ENCODE data around the gene RETREG1. TPM values are rescaled to one million over a fixed set of nuclear protein-coding genes. Genes with fewer than 3 reads are reported as not detected.
"Not testable (repeated sequence)": the region's sequence is repeated elsewhere in the genome, so short reads cannot be mapped to it uniquely, and the experiment has no call there.

RETREG1 gene
- total RNA-seq, 1 experiment from 2014 or later: 3.4 TPM

- Histone ChIP-seq H3K79me2 (ENCODE audit: insufficient read depth, low read length) (no peaks in the 10 kb centered on the region), H3K79me1 (ENCODE audit: insufficient read depth, low read depth, low read length, poor library complexity, severe bottlenecking) (no peaks in the 10 kb centered on the region), H3K4ac (ENCODE audit: low read depth, low read length) (no peak overlapping the region), H4K91ac (ENCODE audit: insufficient read length, low read depth, low read length) (no peak overlapping the region), H3K9ac (ENCODE audit: extremely low read depth, insufficient read length, low read length) (no peak overlapping the region), H3T11ph (ENCODE audit: low read length) (no peak overlapping the region), H3K23ac (ENCODE audit: insufficient read length, low read depth, low read length) (no peak overlapping the region), H4K5ac (ENCODE audit: insufficient read length, low read depth, low read length) (no peak overlapping the region), H3K9me3 (ENCODE audit: control insufficient read depth, low read depth, low read length) (no peaks in the 10 kb centered on the region), H3K27me3 (ENCODE audit: insufficient read depth, low read length) (no peaks in the 10 kb centered on the region), H2AK5ac (ENCODE audit: insufficient read length, low read length) (no peak overlapping the region), H3K4me2 (ENCODE audit: insufficient read depth, insufficient read length, low read length) (no peak overlapping the region), H4K8ac (replicated peaks; ENCODE audit: insufficient read length, low read depth, low read length) (no peak overlapping the region), H3K14ac (ENCODE audit: insufficient read depth, low read length) (no peak overlapping the region), H3K18ac (ENCODE audit: insufficient read length, low read depth, low read length) (no peak overlapping the region), H2BK120ac (ENCODE audit: low read depth, low read length, poor library complexity, severe bottlenecking) (no peak overlapping the region), H3K23me2 (ENCODE audit: insufficient read length, low read depth, low read length, poor library complexity, severe bottlenecking) (no peaks in the 10 kb centered on the region), H2AFZ (ENCODE audit: low read length) (no peak overlapping the region), H2BK20ac (ENCODE audit: low read depth, low read length, poor library complexity, severe bottlenecking) (no peak overlapping the region), H3K56ac (ENCODE audit: insufficient read length, low read depth, low read length) (no peak overlapping the region), H4K20me1 (ENCODE audit: control insufficient read depth, insufficient read depth, insufficient read length) (no peaks in the 10 kb centered on the region), H2BK5ac (ENCODE audit: insufficient read length, low read length) (no peak overlapping the region), H2BK12ac (ENCODE audit: insufficient read length, low read depth, low read length) (no peak overlapping the region), H3K4me1 (ENCODE audit: insufficient read depth, low read length) (no peaks in the 10 kb centered on the region), H2BK15ac (ENCODE audit: low read depth, low read length) (no peak overlapping the region), H3K27ac (ENCODE audit: insufficient read length, low read depth, low read length) (no peak overlapping the region)
- DNase-seq: no peak
- TF ChIP-seq CTCF (conservative IDR thresholded peaks at IDR 0.05): no peak
- no peaks in the 10 kb centered on the region for H3K4me1 Mint-ChIP-seq
- no peak overlapping the region for H3K27ac Mint-ChIP-seq
- H3K4me3 Mint-ChIP-seq: no peak overlapping the region
- peaks cover 0 to 5% (median 4%) of the 10 kb centered on the region in 3 experiments; a peak in 4 of 7 replicates for H3K36me3 Mint-ChIP-seq (ENCODE audit: insufficient read depth in 1 of 3, low read depth in 3 of 3)
- WGBS (ENCODE audit: extremely low coverage, insufficient read length, low lambda C conversion rate): no CpG with 5 or more reads among the region's 6 CpGs
- peaks cover 9% of the 10 kb centered on the region for H3K27me3 Mint-ChIP-seq (ENCODE audit: low read depth)
- peaks cover 10 to 12% of the 10 kb centered on the region in 2 experiments; a peak in 4 of 5 replicates for H3K9me3 Mint-ChIP-seq
These were observed 38.0 kb upstream of the RETREG1 start for GRCh38 chr5:16654647-16655334.

GRCh38 chr5:16648739-16649138 lies 31.9 kb upstream of the RETREG1 start:
- H3T11ph ChIP-seq (ENCODE audit: low read length); H3K4me2 ChIP-seq (ENCODE audit: insufficient read depth, insufficient read length, low read length); H3K4me3 Mint-ChIP-seq; H3K27me3 ChIP-seq (ENCODE audit: insufficient read depth, low read length); H3K9ac ChIP-seq (ENCODE audit: extremely low read depth, insufficient read length, low read length); H2BK20ac ChIP-seq (ENCODE audit: low read depth, low read length, poor library complexity, severe bottlenecking); H3K27ac Mint-ChIP-seq; H3K4me1 Mint-ChIP-seq; H3K23ac ChIP-seq (ENCODE audit: insufficient read length, low read depth, low read length); H3K9me3 ChIP-seq (ENCODE audit: control insufficient read depth, low read depth, low read length); H4K5ac ChIP-seq (ENCODE audit: insufficient read length, low read depth, low read length); H3K56ac ChIP-seq (ENCODE audit: insufficient read length, low read depth, low read length); H3K27me3 Mint-ChIP-seq (ENCODE audit: low read depth); H2BK15ac ChIP-seq (ENCODE audit: low read depth, low read length); DNase-seq; H3K27ac ChIP-seq (ENCODE audit: insufficient read length, low read depth, low read length); H2AFZ ChIP-seq (ENCODE audit: low read length); H3K4me1 ChIP-seq (ENCODE audit: insufficient read depth, low read length); H3K79me2 ChIP-seq (ENCODE audit: insufficient read depth, low read length); H2BK12ac ChIP-seq (ENCODE audit: insufficient read length, low read depth, low read length); H3K14ac ChIP-seq (ENCODE audit: insufficient read depth, low read length); H4K91ac ChIP-seq (ENCODE audit: insufficient read length, low read depth, low read length); H4K8ac ChIP-seq (replicated peaks; ENCODE audit: insufficient read length, low read depth, low read length); H3K79me1 ChIP-seq (ENCODE audit: insufficient read depth, low read depth, low read length, poor library complexity, severe bottlenecking); H3K23me2 ChIP-seq (ENCODE audit: insufficient read length, low read depth, low read length, poor library complexity, severe bottlenecking); H4K20me1 ChIP-seq (ENCODE audit: control insufficient read depth, insufficient read depth, insufficient read length); H2AK5ac ChIP-seq (ENCODE audit: insufficient read length, low read length); H2BK120ac ChIP-seq (ENCODE audit: low read depth, low read length, poor library complexity, severe bottlenecking); H2BK5ac ChIP-seq (ENCODE audit: insufficient read length, low read length); H3K18ac ChIP-seq (ENCODE audit: insufficient read length, low read depth, low read length); H3K4ac ChIP-seq (ENCODE audit: low read depth, low read length): not testable (repeated sequence)
- WGBS (ENCODE audit: extremely low coverage, insufficient read length, low lambda C conversion rate): no CpG with 5 or more reads among the region's 8 CpGs
- peaks cover 24 to 25% of the 10 kb centered on the region in 2 experiments for H3K9me3 Mint-ChIP-seq
- peaks cover 5 to 18% (median 8%) of the 10 kb centered on the region in 3 experiments; a peak in 5 of 7 replicates for H3K36me3 Mint-ChIP-seq (ENCODE audit: insufficient read depth in 1 of 3, low read depth in 3 of 3)
